ENCODE data around the gene CCDC177.

CCDC177 gene

DNA sequence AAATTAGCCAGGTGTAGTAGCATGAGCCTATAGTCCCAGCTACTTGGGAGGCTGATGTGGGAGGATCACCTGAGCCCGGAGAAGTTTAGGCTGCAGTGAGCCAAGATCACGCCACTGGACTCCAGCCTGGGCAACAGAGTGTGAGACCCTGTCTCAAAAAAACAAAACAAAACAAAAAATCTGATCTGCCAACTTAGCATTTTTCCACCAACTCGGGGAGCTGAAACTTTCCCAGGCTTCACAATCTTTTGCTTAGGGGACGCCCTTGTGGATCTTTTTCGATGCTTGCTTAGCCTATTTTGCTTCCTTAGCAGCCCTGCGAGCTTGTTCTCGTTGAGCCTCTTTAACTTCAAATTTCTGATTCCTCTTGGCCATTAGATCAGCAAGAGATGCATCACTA, 13.8 kb downstream of the CCDC177 start:
- no peak for DNase-seq

DNA sequence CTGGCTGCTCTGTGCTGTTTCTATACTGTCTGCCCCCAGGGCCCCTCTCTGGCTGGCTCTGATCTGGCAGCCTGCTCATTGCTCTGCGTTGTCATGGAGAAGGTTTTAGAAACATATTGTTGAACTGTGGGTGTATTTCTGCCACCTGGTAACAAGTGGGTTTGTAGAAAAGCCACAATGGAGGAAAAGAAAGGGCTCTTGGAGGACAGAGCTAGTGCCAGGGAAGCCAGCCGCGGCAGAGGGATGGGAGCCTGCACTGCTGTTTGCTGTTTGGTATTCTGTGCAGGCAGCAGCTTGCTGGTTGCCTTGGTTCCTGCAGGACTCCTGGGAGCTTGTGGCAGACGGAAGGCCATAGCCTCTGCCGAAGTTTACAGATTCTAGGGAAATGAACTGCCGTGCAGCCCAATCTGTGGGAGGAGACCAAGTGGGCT, 15.1 kb downstream of the CCDC177 start:
- peak; percentile 24 to 36 for DNase-seq

DNA sequence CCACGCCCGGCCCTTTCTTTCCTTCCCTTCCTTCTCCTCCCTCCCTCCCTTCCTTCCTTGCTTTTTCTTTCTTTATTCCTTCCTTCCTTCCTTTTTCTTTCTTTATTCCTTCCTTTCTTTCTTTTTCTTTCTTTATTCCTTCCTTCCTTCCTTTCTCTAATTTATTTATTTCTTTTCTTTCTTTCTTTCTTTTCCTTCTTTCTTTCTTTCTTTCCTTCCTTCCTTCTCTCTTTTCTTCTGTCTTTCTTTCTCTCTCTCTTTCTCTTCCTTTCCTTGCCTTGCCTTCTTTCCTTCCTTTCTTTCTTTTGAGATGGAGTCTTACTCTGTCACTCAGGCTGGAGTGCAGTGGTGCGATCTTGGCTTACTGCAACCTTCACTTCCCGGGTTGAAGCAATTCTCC, 15.9 kb downstream of the CCDC177 start:
- no peak for DNase-seq

DNA sequence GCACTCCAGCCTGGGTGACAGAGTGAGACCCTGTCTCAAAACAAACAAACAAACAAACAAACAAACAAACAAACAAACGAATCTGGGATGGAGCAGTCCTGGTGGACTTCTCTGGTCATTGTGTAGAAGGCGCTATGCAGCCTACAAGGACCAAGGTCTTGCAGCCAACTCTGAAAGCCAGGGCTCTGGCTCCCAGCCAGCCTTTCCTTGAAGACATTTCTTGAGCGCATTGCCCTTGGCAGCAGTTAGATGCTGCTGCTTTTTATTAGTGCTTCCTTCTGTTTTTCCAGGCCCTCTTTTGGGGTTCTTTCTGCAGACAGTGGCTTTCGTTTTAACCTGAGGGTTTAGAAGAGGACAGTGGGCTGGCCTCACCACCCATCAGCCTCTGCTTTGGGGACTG, 20.2 kb downstream of the CCDC177 start:
- DNase-seq, result no peak

DNA sequence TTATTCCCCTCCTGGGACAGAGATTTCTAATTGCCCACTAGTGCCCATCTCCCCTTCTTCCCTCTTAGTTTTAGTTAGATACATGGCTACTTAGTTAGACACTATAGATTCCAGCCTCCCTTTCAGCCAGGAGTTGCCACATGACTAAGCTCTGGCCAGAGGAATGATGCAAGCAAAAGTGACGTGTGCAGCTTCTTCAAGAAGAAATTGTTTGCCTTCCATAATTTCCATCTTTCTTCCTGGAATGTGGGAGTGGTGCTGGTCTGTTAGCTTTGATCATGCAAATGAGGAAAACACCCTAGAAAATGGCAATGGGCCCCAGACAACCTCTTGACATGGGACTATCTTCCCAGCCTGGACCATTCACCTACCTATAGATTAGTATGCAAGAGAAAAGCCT, 21.4 kb downstream of the CCDC177 start:
- no peak for DNase-seq

DNA sequence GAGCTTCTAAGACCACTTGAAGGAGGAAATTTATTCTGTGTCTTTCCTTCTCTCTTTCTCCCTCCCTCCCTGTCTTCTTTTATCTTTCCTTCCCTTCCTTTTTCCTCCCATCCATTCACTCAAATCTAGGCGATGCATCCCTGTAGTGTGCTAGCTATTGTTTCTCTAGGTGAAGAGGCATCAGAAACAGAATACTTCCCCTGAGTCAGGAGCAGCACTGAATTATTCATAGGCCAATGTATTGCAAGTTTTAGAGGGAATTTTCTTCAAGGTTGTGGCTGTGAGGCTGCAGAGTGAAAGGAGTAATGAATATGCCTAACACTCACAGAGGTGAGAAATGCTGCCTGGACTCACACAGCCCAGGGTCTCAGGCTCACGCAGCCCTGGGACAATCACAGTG, 23.2 kb downstream of the CCDC177 start:
- DNase-seq, result no peak

DNA sequence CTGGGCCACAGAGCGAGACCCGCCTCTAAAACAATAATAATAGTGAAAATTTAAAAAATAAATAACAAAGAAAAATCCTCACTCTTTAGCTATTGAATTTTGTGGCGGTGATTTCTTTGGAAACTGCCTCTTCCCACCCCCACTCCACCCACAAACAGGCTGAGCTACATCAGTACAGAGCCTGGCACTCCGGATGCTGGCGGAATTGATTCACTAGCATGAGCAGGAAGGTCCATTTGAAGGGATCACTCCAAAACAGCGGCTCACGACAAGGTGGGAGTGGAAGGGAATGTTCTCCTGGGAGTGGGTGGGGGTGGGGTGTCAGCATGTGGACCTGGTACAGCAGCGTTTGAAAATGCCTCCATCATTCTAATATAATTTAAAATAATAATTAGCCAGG, 26.1 kb downstream of the CCDC177 start:
- no peak for DNase-seq

DNA sequence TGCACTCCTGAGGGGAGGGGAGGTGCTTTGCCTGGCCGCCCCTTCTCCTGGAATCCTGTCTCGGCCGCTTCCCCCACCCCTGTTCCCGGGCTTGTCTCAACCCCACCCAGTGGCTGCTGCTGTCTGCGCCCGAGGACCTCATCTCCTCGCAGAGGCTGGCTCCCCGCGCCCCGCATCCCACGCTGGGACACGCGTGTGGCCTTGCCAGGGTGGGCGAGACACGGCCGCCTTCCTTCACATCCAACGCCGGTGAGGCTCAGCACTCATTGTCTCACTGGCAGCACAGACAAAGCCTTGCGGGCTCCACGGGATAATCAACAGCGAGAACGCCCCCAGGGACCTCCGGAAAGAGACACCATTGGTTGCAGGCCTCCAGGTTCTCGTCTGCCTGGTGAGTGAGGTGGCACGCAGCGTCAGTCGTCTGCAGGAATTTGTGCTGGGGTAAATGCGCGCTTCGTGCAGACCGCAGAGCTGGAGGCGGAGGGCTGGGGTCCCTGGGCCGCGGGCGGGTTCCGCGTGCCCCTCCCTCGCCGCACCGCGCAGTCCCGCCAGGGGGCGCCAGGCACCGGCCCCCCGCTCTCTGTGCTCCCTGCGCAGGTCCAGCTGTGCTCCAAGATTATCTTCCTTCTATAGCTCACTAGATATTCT, 26.8 kb downstream of the CCDC177 start:
- peak; percentile 58 to 65 for DNase-seq

DNA sequence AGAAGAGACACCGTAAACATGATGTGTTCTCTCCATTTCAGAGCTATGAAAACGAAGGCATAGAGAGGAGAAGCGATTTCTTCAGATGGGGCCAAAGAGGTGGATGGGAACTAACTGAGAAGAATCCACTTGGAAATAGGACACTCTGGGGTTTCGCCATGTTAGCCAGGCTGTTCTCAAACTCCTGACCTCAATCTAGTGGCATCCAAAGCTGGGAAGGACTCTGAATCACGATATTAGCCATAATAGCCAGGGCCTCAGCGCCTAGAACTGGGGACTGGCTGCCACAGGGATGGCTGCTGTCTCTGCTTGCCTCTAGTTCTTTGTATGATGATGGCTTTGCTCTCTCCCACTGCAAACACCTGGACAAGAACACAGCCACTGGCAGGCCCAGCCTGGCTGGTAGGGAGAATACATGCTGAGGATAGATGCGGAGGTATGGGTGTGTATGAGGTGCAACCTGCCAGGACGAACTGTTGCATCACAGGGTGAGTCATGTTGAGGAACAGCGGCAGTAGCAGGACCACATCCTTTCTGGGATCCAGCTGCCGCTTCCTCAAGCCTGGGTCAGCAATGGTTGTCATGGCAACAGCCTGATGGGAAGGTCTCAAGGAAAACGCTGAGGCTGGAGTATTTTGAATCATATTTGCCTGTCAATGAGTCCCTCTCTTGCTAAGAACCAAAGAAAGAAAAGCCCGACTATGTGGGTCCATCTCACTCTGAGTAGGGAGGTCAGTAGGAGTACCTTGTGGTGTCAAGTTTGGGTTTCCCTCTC, 31.1 kb downstream of the CCDC177 start:
- no peak for DNase-seq

DNA sequence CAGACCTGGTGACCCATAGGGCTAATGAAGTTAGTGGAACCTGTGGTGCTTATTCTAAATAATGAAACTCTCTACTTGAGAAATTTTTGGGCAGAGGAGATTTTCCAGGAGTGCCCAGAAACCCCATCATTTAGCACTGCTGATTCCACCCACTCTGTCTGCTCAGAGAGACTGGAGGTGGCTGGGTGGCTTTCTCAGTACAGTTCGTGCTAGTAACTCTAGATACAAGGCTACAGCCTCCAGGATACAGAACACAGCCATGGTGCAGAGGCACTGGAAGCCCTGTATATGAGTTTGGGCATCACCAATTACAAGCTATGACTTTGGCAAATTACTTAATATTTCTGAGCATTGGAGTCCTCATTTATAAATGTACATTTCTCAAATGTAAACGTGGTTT, 32.4 kb downstream of the CCDC177 start:
- DNase-seq, result no peak

DNA sequence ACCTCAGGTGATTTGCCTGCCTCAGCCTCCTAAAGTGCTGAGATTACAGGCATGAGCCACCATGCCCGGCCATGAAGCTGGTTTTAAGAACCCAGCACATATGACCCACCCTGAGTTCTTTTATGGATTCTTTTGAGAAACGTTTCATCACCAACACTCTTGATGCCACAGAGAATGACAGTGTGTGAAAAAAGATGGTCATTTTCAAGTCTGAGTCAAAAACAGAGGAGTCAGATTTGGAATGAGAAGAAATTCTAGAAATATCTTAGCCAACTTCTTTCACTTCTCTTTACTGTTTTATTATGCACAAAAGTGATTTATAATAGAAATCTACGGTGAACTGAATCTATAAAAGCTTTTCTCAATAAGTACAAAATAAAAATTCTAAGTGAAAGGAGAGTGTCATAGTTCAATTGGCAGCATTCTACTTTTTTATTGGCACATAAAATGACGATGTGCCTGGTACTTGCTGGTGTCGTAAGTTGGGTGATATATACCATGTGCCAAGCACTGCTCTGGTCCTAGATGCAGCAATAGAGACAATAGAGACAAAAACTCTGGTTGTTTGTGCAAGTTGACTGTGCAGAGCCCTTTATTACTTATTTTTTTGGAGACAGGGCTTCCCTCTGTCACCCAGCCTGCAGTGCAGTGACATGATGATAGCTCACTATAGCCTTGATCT, 33.9 kb downstream of the CCDC177 start:
- no peak for DNase-seq

DNA sequence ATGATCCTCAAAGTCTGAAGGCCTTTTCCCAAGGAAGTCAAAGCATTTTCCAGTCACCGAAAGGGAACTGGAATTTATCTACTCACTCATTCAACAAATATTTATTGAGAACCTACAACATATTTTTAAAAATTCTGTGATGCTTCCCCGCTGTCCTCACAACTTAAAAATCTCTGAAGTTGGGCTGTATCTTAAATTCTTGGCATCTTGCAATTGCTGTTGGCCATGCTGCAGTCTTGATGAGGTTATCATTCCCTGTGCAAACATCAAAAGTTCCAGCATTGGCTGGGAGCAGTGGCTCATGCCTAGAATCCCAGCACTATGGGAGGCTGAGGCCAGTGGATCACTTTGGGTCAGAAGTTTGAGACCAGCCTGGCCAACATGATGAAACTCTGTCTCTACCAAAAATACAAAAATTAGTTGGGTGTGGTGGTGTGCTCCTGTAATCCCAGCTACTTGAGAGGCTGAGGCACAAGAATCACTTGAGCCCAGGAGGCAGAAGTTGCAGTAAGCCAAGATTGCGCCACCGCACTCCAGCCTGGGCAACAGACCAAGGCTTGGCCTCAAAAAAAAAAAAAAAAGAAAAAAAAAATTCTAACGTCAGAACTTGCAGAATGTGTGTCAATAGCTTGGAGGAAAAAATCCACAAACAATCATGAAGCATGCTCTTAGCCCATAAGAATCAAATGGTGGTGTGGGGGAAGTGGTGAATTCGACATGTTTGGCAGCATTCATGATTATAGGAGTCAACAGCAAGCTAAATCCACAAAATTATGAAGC, 34.9 kb downstream of the CCDC177 start:
- DNase-seq, result no peak

DNA sequence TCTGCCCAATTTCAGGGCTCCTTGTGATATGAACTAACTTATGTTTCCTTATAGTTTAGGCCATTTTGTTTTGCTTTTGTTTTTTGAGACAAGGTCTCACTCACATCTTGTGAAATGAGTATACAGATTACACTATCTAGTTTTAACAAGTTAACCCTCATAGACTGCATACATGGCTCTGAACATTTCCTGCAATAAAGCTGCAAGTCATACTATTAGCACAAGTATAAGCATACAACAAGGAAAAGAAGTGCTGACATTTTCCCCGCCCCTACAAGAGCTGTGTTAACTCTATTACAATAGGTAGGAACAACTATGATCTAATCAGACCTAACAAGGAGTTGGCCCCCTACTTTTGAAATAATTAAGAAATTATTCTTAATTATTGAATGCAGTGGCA, 35.9 kb downstream of the CCDC177 start:
- no peak for DNase-seq

DNA sequence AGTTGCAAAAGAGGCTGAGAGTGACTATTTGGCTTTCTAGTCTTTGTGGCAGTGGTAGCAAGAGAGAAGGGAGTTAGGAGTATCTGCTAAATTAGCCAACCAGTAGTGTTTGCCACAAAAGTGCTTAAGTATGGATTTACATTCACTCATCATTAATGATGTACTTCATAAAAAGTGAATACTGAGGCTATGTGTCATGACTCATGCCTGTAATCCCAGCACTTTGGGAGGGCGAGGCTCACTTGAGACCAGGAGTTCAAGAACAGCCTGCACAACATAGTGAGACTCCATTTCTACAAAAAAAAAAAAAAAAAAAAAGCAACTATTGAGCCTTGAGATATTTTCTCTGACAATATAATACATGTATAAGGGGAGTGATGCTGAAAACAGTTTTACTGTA, 36.8 kb downstream of the CCDC177 start:
- no peak for DNase-seq

DNA sequence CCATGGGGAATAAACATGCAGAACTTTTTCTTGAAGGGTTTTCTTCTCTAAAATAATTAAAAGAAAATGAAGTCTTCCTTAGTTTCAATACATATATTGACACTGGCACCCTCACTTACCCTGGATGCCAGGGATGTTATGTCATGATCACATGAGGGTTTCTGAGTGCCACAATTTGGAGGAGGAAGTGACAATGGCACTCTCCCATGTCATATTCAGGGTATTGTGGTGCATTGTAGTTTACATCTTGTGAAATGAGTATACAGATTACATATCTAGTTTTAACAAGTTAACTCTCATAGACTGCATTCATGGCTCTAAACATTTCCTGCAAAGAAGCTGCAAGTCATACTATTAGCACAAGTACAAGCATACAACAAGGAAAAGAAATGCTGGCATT, 37.7 kb downstream of the CCDC177 start:
- no peak for DNase-seq

DNA sequence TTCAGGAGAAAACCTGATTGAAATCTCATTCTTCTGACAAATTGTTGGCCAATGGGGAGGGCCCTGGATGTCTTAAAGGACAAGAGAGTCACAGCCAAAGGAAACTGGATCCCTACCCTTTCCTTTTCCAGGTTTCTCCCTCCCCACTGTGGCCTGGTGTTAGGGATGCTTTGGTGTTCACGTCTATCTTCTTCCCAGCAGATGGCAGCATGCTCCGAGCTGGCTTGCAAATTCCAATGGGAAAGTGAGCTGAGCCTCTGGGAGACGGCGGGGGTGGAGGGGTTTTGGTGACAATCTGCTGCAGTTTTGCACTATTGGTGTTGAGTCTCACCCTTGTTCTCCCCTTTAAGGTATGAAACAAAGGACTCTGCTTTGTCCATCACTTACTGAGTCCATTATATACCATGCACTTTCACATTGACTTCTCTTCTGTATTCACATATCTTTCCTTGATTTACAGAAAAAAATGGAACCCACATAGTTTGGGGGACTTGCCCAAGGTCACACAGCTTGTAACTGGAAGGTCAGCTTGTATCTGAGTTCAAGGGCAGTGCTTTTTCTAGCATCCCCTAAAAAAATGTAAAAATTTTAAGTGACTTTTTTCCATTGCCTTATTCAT, 39.3 kb downstream of the CCDC177 start:
- DNase-seq, result peak; percentile 34 to 43

DNA sequence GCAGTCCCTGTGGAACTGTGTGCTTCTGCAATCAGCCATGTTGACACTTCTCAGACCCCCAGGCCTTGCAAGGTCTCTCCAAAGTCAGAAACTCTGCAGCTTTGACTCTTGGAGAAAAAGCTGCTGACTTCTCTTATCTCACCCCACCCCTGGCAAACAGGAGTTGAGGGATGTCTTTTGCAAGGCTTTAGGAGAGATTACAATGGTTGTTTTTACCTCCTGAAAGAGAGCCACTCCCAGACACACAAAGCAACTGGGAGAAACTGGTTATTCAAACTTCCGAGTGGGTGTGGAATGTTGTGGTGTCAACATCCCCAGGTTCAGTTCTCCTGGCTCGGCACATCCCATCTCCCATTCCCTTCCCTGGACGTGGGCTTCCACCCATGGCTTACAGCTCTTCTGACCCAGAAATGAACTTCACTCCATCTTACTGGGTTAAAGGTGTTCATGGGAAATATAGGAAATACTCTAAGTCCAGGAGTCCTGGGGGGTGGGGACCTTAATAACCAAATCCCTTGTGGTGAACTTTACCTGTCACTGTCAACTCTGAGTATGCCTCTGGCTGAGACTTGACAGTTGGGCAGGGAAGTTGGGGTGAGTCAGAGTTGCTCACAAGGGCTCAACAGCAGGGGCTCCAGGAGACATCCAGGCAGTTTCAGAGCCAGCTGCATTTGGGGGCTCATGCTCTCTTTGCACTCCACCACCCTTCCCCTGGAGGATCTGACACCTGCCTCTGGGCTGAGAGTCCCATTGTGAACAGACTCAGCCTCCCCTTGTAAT, 41.9 kb downstream of the CCDC177 start:
- DNase-seq, result no peak

DNA sequence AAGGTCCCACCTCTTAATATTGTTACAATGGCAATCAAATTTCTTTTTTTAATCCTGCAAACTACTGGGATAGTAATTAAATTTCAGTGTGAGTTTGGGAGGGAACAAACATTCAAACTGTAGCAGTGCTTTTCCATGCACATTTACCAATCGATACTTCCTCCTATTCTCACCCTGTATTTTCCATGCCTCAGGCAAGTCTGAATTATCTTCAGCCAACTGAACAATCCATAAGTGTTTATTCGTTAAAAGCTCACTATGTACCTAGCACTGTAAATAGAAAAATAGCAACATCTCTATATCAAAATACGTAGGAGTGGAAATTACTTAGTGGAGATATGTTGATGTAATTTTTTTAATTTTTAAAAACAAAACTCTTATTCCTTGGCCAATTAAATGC, 43.5 kb downstream of the CCDC177 start:
- DNase-seq, result no peak

DNA sequence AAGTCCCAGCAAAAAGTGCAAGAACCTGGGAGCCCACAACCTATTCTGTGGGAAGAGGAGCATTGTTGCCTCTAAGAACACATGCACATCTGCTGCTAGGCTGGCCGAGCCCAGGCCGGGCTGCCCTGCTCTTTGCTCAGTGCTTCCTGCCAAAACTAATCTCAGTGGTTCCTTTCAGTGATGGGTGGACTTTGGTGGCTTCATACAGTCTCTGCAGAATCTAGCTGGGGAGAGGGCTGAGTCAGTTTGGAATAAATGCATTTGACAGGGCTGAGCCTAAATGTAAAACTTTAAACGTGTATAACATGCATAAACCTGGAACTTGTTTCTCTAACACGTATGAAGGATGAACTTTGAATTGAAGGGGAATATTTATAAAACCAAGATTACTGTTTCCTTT, 44.6 kb downstream of the CCDC177 start:
- DNase-seq, result no peak

DNA sequence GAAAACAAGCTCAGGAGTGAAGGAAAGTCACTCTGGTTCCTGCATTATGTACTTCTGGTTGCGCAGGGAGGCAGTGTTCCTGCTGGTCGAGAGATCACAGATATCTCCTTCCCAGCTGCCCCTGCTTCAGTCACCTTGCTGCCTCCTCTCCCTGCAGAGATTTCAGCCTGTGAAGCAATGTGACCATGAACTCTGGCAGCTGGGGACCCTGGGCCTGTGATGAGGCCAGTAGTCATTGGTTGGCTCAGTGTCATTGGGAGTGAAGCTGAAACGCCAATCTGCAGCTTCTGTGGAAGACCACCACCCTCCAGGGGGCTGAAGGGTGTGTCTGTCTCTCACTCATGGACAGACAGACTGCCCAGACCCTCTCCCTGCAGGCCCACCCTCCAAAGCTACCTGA, 45.1 kb downstream of the CCDC177 start:
- no peak for DNase-seq

DNA sequence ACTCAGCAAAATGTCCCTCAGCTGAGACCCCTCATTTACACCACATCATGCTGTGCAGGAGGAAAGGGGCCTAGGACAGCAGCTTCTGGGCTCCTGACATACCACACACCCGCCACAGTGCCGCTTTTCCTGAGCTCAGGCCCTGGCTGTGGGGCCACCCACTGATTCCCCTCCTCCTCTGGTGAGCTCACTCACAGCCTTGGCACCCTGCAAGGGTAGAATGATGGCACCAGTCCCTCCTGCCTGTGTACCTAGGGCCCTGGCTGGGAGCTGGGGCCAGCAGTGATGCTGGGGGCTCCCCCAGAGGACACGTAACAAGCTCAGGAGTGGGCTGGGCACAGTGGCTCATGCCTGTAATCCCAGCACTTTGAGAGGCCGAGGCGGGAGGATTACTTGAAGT, 45.7 kb downstream of the CCDC177 start:
- no peak for DNase-seq

DNA sequence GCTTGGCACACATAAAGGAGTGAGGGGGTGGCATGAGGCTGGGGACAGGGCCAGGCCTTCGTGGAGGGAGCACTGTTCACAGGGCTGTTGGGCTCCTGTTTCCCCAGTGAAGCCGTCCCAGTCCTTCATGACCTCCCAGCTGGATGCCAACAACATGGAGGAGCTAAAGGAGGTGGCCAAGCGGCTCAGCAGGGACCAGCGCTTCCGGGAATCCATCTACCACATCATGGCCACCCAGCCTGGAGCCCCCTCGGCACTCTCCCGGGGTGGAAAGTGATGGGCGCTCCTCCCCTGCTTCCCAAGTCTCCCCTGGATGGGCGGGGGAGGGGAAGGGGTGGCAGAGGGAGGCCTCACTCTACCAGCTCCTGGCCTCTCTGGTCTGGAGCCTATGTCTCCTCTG, 46.5 kb downstream of the CCDC177 start:
- DNase-seq, result no peak

Measured in NCI-H1930 (cell line).